Prostate gland (tissue), 2 donors: ENCODE measurements around the gene SLIT1. TPM values are rescaled to one million over a fixed set of nuclear protein-coding genes. Genes with fewer than 3 reads are reported as not detected.
A peak's percentile ranks its signal among the peaks of the same experiment; 100 is the strongest.

Experiments
- DNase-seq: peaks from one replicate; pipeline ENCODE4 v3.0.0-alpha.2; 2019; ENCODE audit warnings: low spot score
- H3K27ac ChIP-seq, 2 donors: fragments of 200-600 bp; sonication (generic); 2 replicates each; pipeline ENCODE4 v1.5.1; 2017 to 2019
- H3K27me3 ChIP-seq: fragments of 200-600 bp; sonication (generic); replicated peaks from 2 replicates; pipeline ENCODE4 v1.5.1; 2019; ENCODE audit not compliant: insufficient read depth
- H3K36me3 ChIP-seq, 2 donors: fragments of 200-600 bp; sonication (generic); 1 replicate in 1 of 2; 2 replicates in 1 of 2; pipeline versions ENCODE4 v1.5.1 to v1.8.1; 2017 to 2019
- H3K4me1 ChIP-seq: fragments of 200-600 bp; sonication (generic); replicated peaks from 2 replicates; pipeline ENCODE4 v1.5.1; 2019
- H3K4me3 ChIP-seq, 2 donors: fragments of 200-600 bp; sonication (generic); 2 replicates each; pipeline ENCODE4 v1.5.1; 2017 to 2019
- H3K9me3 ChIP-seq: fragments of 200-600 bp; sonication (generic); 2 replicates; pipeline ENCODE4 v1.5.1; 2017
- CTCF ChIP-seq, 4 experiments: fragments of 200-600 bp in 2 of 4; fragments of 450-650 bp in 2 of 4; sonication (generic) in 2 of 4; IDR thresholded peaks; 1 replicate in 3 of 4; 2 replicates in 1 of 4; pipeline ENCODE4 v1.5.1; 2016 to 2019; ENCODE audit warnings: antibody characterized with exemption in 4 of 4, mild to moderate bottlenecking in 2 of 4, moderate library complexity in 2 of 4
- POLR2A ChIP-seq: fragments of 450-650 bp; IDR thresholded peaks from one replicate; pipeline ENCODE4 v1.6.1; 2016; ENCODE audit warnings: antibody characterized with exemption, mild to moderate bottlenecking
- POLR2AphosphoS5 ChIP-seq: sonication (generic); formaldehyde crosslinking; IDR thresholded peaks from one replicate; pipeline ENCODE4 v1.6.1; 2017; ENCODE audit warnings: antibody characterized with exemption
- WGBS: methylation state at CpG from one replicate; pipeline ENCODE4 v1.1.5; 2018; 5-methylcytosine and 5-hydroxymethylcytosine counted together
- intact Hi-C: fragments of 100-400 bp; cut with DNase I; formaldehyde crosslinking; loops from one replicate; pipeline ENCODE4 v1.14.2; 2022
- total RNA-seq, 2 donors: library from RNA; depleted of rRNA; stranded (reverse); fragments of >200 nt; gene quantifications; one replicate each; pipeline ENCODE4 v1.1.0, GENCODE V29; 2016

SLIT1 gene
- total RNA-seq, 2 donors from 2014 or later = 0.59 to 0.91 TPM

- Histone ChIP-seq H3K27me3 (no peaks in the 10 kb centered on the region), H3K9me3 (no peaks in the 10 kb centered on the region), H3K4me1 (no peaks in the 10 kb centered on the region), H3K36me3 (no peaks in the 10 kb centered on the region), H3K27ac (no peak overlapping the region), H3K4me3 (no peak overlapping the region)
- no peak for TF ChIP-seq CTCF (IDR thresholded peaks at IDR 0.05)
- TF ChIP-seq POLR2A = no peak
- TF ChIP-seq POLR2AphosphoS5 = no peak
- intact Hi-C loops = loop anchor here (2.0 kb wide), 1 partner anchor 33 kb away; no protein-coding TSS in a partner anchor
- DNase-seq = no peak
- 88% methylated on average over 3 of the region's 3 CpGs for WGBS
Measured at GRCh38 chr10:96987842-96988175, 197.9 kb downstream of the SLIT1 start.

DNA sequence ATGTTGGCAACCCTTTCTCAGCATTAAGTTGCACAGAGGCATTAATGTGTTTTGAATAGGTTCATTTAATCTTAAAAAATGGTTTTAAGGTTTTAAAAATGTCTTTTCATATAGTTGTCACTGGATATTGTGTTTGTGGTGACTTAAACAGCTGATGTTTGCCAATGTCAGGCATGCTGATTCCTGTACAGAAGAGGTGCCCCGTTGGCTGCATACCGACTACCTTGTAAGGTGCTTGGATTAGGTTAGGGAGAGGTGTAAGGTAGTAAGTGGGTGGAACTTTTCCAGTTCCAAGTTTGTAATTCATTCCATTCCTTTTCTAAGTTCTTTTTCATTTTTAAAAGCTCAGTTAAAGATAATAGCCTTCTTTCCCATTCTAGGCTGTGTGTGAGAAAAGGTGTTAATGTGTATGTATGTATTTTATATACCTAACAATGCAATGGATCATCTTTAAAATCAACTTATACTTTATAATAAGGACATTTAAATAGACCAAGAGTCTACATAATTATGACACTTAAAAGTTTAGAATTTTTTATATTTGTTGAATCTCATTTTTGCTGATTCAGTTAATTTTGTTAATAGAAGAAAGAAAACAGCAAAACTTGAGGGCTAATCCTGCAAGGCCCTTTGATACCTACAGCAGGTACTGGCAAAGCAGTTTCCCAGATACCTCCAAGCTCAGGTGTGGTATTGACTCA is 198.5 kb downstream of the SLIT1 start:
- Histone ChIP-seq H3K27me3 (no peaks in the 10 kb centered on the region), H3K4me1 (no peaks in the 10 kb centered on the region), H3K9me3 (no peaks in the 10 kb centered on the region), H3K27ac (no peak overlapping the region), H3K36me3 (no peaks in the 10 kb centered on the region), H3K4me3 (no peak overlapping the region)
- 45% methylated on average over 2 of the region's 2 CpGs for WGBS
- intact Hi-C loops = no loop called here
- no peak for TF ChIP-seq POLR2AphosphoS5
- TF ChIP-seq POLR2A = no peak
- no peak for TF ChIP-seq CTCF (IDR thresholded peaks at IDR 0.05)
- DNase-seq = peak; percentile 35

DNA sequence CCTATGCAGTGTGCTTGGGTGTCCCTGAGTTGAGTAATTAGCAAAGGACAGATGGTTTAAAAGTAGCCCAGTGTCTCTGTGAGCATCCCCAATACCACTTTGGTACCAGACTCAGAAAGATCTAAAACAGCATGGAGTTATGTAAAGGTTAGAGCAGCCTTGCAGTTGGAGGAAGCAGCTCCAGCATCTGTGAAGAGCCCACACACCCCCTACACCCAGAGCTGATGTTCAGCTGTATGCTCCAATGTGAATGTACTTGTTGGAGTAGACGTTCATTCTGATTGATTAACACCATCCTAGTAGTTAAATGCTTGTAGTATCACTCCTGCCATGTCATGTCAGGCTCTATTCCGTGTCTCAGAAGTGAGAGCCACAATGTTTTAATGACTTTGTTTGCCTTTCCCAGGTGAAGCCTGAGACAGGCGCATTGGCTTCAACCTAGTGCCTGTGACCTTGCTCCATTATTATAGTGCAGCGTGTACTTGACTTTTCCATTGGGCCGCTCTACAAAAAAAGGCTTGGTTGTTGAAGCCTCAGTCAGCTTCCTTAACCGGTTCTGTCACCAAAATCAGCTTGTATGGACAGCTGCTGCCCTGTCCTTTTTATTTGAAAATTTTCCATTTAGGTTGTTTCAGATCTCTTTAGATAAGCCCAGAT is 199.4 kb downstream of the SLIT1 start:
- no peaks in the 10 kb centered on the region for H3K9me3 ChIP-seq
- WGBS = 66% methylated on average over 6 of the region's 6 CpGs
- no peak overlapping the region for H3K27ac ChIP-seq
- no peaks in the 10 kb centered on the region for H3K4me1 ChIP-seq
- DNase-seq = no peak
- no peak overlapping the region for H3K4me3 ChIP-seq
- H3K36me3 ChIP-seq = no peaks in the 10 kb centered on the region
- TF ChIP-seq CTCF (IDR thresholded peaks at IDR 0.05) (no peak), POLR2AphosphoS5 (no peak), POLR2A (no peak)
- intact Hi-C loops = no loop called here
- H3K27me3 ChIP-seq = no peaks in the 10 kb centered on the region

- no peaks in the 10 kb centered on the region for H3K4me1 ChIP-seq
- TF ChIP-seq POLR2A = no peak
- TF ChIP-seq CTCF (IDR thresholded peaks at IDR 0.05) = no peak
- TF ChIP-seq POLR2AphosphoS5 = no peak
- H3K36me3 ChIP-seq = no peaks in the 10 kb centered on the region
- no peaks in the 10 kb centered on the region for H3K27me3 ChIP-seq
- DNase-seq = no peak
- no peaks in the 10 kb centered on the region for H3K9me3 ChIP-seq
- H3K4me3 ChIP-seq = no peak overlapping the region
- peak overlapping the region in 1 of 2 donors; percentile 26 for H3K27ac ChIP-seq
- WGBS = 63% methylated on average over 14 of the region's 14 CpGs
- intact Hi-C loops = no loop called here
Measured at GRCh38 chr10:96984541-96985131, 201.1 kb downstream of the SLIT1 start.
